ENCODE results near the gene MBD5.

The MBD5 gene

DNA sequence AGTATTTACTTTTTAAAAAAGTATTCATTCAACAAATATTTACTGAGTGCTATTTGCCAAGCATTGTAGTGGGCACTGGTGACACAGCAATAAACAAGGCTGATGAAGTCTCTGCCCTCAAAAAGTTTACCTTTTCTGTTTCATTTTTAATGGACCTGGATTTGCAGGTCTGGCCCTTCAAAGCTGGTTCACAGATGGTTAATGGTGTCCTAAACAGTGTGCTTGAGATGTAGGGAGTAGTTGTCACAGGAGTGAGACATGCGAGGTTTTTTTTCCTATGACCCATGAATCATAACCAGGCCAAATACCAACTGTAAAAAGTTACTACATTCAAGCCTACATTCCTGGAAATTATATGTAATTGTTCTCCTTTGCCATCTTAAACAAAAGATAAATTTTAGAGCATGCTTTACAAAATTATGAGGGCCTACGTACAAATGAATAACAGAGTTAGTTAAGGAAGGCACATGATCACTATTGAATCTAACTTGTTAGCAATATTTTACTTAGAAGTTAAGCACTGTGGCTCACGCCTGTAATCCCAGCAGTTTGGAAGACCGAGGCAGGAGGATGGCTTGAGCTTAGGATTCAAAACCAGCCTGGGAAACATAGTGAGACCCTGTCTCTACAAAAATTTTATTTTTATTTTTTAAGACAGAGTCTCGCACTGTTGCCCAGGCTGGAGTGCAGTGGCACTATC lies 223.9 kb downstream of the MBD5 start:
- H3K36me3 ChIP-seq (ENCODE audit: insufficient read depth, low read length), result no peaks in the 10 kb centered on the region; the same call in 1 of the 2 replicates
- peak overlapping the region; percentile 42 for H2AFZ ChIP-seq (ENCODE audit: low read length, unreplicated experiment)
- peak overlapping the region; percentile 41 for H3K27ac ChIP-seq (ENCODE audit: low read depth, low read length)
- H3K27me3 ChIP-seq (ENCODE audit: insufficient read depth, low read length), result no peaks in the 10 kb centered on the region
- H3K79me2 ChIP-seq (ENCODE audit: control insufficient read depth, insufficient read depth, low read length, unreplicated experiment), result no peaks in the 10 kb centered on the region
- peaks cover 13% of the 10 kb centered on the region for H3K4me1 ChIP-seq (ENCODE audit: control insufficient read depth, insufficient read depth, low read length, unreplicated experiment)
- no peak overlapping the region for H3K4me3 ChIP-seq (ENCODE audit: low read depth, low read length)

DNA sequence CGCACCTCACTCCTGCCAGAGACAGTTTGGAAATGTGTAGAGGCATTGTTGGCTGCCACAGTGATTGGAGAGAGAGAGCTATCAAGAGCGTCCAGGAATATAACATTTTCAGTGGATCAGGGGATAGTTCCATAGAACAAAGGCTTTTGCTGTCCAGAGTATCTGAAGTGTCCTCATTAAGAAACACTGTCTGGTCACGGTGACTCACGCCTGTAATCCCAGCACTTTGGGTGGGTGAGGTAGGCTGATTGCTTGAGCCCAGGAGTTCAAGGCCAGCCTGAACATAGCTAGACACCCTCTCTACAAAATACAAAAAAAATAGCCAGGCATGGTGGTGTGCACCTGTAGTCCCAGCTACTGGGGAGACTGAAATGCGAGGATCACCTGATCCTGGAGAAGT lies 231.1 kb downstream of the MBD5 start:
- no peaks in the 10 kb centered on the region for H3K4me1 ChIP-seq (ENCODE audit: control insufficient read depth, insufficient read depth, low read length, unreplicated experiment)
- H3K27ac ChIP-seq (ENCODE audit: low read depth, low read length), result no peak overlapping the region
- no peak overlapping the region for H2AFZ ChIP-seq (ENCODE audit: low read length, unreplicated experiment)
- H3K36me3 ChIP-seq (ENCODE audit: insufficient read depth, low read length), result peaks cover 9% of the 10 kb centered on the region; the same call in 1 of the 2 replicates
- H3K27me3 ChIP-seq (ENCODE audit: insufficient read depth, low read length), result no peaks in the 10 kb centered on the region
- H3K79me2 ChIP-seq (ENCODE audit: control insufficient read depth, insufficient read depth, low read length, unreplicated experiment), result no peaks in the 10 kb centered on the region
- H3K4me3 ChIP-seq (ENCODE audit: low read depth, low read length), result no peak overlapping the region

DNA sequence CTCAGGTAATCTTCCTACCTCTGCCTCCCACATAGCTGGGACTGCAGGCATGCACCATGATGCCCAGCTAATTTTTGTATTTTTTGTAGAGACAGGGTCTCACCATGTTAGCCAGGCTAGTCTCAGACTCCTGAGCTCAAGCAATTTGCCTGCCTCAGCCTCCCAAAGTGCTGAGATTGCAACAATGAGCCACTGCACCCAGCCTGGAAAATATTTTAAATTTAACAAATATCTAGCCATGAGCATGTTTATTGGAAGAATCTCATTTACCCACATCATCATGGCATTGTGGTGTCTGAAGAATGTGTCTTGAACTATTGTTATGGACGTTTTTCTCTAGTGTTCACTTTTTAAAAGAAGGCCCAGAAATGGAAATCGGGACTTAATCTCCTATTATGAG lies 231.8 kb downstream of the MBD5 start:
- H3K27me3 ChIP-seq (ENCODE audit: insufficient read depth, low read length), result no peaks in the 10 kb centered on the region

DNA sequence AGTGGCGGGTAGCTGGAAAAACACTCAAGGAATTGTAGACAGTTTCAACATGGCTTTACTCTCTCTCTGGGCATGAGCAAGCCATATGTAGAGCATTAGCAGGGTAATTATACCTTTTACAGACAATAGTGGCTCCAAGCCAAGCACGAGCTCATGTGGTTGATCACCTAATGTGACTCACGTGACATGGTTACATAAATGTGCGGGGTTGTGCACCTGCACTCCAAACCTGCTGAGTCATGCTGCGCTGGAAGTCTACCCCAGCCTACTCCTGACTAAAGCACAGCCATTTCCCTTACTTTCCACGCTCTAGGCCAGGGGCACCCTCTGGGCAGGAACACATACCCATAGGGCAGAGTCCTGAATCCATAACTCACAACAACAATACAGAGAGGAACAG lies 232.8 kb downstream of the MBD5 start:
- no peak overlapping the region for H3K27ac ChIP-seq (ENCODE audit: low read depth, low read length)
- no peak overlapping the region for H3K4me3 ChIP-seq (ENCODE audit: low read depth, low read length)
- H3K4me1 ChIP-seq (ENCODE audit: control insufficient read depth, insufficient read depth, low read length, unreplicated experiment), result no peaks in the 10 kb centered on the region
- H3K36me3 ChIP-seq (ENCODE audit: insufficient read depth, low read length), result peaks cover 9% of the 10 kb centered on the region; the same call in 1 of the 2 replicates
- H3K79me2 ChIP-seq (ENCODE audit: control insufficient read depth, insufficient read depth, low read length, unreplicated experiment), result no peaks in the 10 kb centered on the region
- H2AFZ ChIP-seq (ENCODE audit: low read length, unreplicated experiment), result no peak overlapping the region
- no peaks in the 10 kb centered on the region for H3K27me3 ChIP-seq (ENCODE audit: insufficient read depth, low read length)

More for the DNA sequence above, 231.8 kb downstream of the MBD5 start:
- H3K36me3 ChIP-seq (ENCODE audit: insufficient read depth, low read length), result peaks cover 9% of the 10 kb centered on the region; the same call in 1 of the 2 replicates
- no peaks in the 10 kb centered on the region for H3K4me1 ChIP-seq (ENCODE audit: control insufficient read depth, insufficient read depth, low read length, unreplicated experiment)
- H2AFZ ChIP-seq (ENCODE audit: low read length, unreplicated experiment), result no peak overlapping the region
- no peak overlapping the region for H3K4me3 ChIP-seq (ENCODE audit: low read depth, low read length)
- H3K27ac ChIP-seq (ENCODE audit: low read depth, low read length), result no peak overlapping the region
- H3K79me2 ChIP-seq (ENCODE audit: control insufficient read depth, insufficient read depth, low read length, unreplicated experiment), result no peaks in the 10 kb centered on the region

DNA sequence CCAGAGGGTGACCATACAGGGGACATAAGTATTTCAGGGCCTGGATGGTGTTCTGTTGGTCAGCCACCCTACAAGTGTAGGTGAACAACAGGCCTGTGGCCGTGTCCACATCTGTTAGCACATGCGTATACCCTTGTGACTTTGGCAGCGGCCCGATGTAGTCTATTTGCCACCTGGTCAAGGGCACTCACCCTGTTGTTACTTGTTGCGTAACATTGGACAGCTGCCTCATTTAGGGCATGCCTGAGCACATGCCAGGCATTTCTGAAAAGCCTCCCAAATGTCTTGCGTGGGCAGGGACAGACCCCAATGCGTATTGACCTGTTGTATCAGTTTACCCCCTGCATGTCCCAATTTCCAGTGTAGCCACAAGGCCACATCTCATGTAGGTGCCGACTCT lies 235.0 kb downstream of the MBD5 start:
- no peak overlapping the region for H3K4me3 ChIP-seq (ENCODE audit: low read depth, low read length)
- no peaks in the 10 kb centered on the region for H3K4me1 ChIP-seq (ENCODE audit: control insufficient read depth, insufficient read depth, low read length, unreplicated experiment)
- no peak overlapping the region for H2AFZ ChIP-seq (ENCODE audit: low read length, unreplicated experiment)
- H3K27me3 ChIP-seq (ENCODE audit: insufficient read depth, low read length), result no peaks in the 10 kb centered on the region
- H3K27ac ChIP-seq (ENCODE audit: low read depth, low read length), result no peak overlapping the region
- no peaks in the 10 kb centered on the region for H3K79me2 ChIP-seq (ENCODE audit: control insufficient read depth, insufficient read depth, low read length, unreplicated experiment)
- H3K36me3 ChIP-seq (ENCODE audit: insufficient read depth, low read length), result peaks cover 12% of the 10 kb centered on the region; the same call in 1 of the 2 replicates

DNA sequence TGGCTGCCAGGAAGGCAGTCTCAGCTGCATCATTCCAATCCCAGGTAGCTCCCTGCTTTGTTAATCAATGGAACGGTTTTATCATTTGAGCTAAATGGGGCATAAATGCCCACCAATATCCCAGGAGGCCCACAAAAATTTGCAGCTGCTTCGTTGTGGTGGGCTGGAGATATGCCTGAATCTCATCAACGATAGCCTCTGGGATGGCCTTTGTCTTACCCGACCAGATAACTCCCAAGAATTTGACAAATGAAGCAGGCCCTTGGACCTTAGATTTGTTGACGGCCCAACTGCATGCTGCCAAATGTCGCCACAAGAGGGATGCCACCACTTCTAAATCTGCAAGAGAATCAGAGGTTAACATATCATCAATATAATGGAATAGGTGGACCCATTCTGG lies 236.4 kb downstream of the MBD5 start:
- Histone ChIP-seq H3K79me2 (ENCODE audit: control insufficient read depth, insufficient read depth, low read length, unreplicated experiment) (no peaks in the 10 kb centered on the region), H3K27ac (ENCODE audit: low read depth, low read length) (no peak overlapping the region), H2AFZ (ENCODE audit: low read length, unreplicated experiment) (no peak overlapping the region), H3K4me3 (ENCODE audit: low read depth, low read length) (no peak overlapping the region), H3K27me3 (ENCODE audit: insufficient read depth, low read length) (no peaks in the 10 kb centered on the region), H3K36me3 (ENCODE audit: insufficient read depth, low read length) (peaks cover 12% of the 10 kb centered on the region; the same call in 1 of the 2 replicates), H3K4me1 (ENCODE audit: control insufficient read depth, insufficient read depth, low read length, unreplicated experiment) (no peaks in the 10 kb centered on the region)

DNA sequence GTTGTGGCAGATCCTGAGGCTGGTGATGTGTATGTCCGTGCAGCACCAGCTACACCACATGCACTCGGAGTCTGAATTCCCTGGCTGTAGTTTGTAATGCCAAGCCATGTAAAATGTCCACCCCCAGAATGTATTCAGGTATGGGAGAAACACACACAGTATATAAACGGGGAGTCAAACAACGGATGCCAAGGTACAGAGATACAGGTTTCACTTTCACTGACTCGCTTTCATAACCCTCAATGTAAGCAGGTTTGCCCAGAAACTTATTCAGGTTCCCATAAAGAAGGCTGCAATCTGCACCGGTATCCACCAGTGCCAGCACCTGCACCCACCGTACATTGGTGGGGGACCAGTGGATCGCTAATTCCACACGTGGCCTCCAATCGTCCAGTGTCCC lies 237.2 kb downstream of the MBD5 start:
- Histone ChIP-seq H3K4me1 (ENCODE audit: control insufficient read depth, insufficient read depth, low read length, unreplicated experiment) (no peaks in the 10 kb centered on the region), H3K4me3 (ENCODE audit: low read depth, low read length) (no peak overlapping the region), H3K27ac (ENCODE audit: low read depth, low read length) (no peak overlapping the region)

DNA sequence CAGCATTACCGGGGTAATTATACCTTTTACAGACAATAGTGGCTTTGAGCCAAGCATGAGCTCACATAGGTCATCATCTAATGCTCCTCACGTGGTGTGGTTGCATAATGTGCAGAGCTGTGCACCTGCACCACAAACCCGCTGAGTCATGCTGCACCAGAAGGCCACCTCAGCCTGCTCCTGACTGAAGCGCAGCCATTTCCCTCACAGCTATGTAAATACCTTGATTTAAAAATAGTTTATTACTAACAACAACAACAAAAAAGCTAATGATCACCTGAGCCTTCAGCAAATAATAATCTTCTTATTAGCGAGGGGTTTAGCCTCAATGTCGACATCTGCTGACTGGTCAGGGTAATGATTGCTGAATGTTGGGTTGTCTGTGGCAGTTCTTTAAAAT lies 238.8 kb downstream of the MBD5 start:
- Histone ChIP-seq H3K4me3 (ENCODE audit: low read depth, low read length) (no peak overlapping the region), H3K4me1 (ENCODE audit: control insufficient read depth, insufficient read depth, low read length, unreplicated experiment) (no peaks in the 10 kb centered on the region), H3K27me3 (ENCODE audit: insufficient read depth, low read length) (no peaks in the 10 kb centered on the region), H2AFZ (ENCODE audit: low read length, unreplicated experiment) (no peak overlapping the region), H3K27ac (ENCODE audit: low read depth, low read length) (no peak overlapping the region), H3K79me2 (ENCODE audit: control insufficient read depth, insufficient read depth, low read length, unreplicated experiment) (no peaks in the 10 kb centered on the region), H3K36me3 (ENCODE audit: insufficient read depth, low read length) (0 out of 2 replicates have a peak, but pooled peaks cover 3% of the 10 kb centered on the region)

More for the DNA sequence above, 237.2 kb downstream of the MBD5 start:
- Histone ChIP-seq H3K36me3 (ENCODE audit: insufficient read depth, low read length) (peaks cover 11% of the 10 kb centered on the region; the same call in 1 of the 2 replicates), H3K27me3 (ENCODE audit: insufficient read depth, low read length) (no peaks in the 10 kb centered on the region), H2AFZ (ENCODE audit: low read length, unreplicated experiment) (no peak overlapping the region), H3K79me2 (ENCODE audit: control insufficient read depth, insufficient read depth, low read length, unreplicated experiment) (no peaks in the 10 kb centered on the region)

DNA sequence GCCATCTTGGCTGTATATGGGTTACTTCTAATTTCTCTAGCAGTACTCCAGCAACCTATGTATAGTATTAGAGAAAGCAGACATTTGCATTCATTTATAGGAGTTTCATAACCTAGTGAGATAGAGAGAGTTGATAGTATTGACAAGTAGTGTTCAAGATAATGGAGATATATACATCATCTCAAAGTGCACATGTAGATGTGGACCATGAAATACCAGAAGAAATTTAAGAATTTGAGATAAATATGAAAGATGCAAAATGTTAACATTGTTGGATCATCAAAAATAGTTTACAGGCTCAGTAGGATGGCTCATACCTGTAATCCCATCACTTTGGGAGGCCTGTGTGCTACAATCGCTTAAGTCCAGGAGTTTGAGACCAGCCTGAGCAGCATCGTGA lies 243.0 kb downstream of the MBD5 start:
- Histone ChIP-seq H3K4me1 (ENCODE audit: control insufficient read depth, insufficient read depth, low read length, unreplicated experiment) (no peaks in the 10 kb centered on the region), H3K79me2 (ENCODE audit: control insufficient read depth, insufficient read depth, low read length, unreplicated experiment) (no peaks in the 10 kb centered on the region), H2AFZ (ENCODE audit: low read length, unreplicated experiment) (no peak overlapping the region), H3K27me3 (ENCODE audit: insufficient read depth, low read length) (no peaks in the 10 kb centered on the region), H3K27ac (ENCODE audit: low read depth, low read length) (no peak overlapping the region), H3K36me3 (ENCODE audit: insufficient read depth, low read length) (0 out of 2 replicates have a peak, but pooled peaks cover 2% of the 10 kb centered on the region), H3K4me3 (ENCODE audit: low read depth, low read length) (no peak overlapping the region)

DNA sequence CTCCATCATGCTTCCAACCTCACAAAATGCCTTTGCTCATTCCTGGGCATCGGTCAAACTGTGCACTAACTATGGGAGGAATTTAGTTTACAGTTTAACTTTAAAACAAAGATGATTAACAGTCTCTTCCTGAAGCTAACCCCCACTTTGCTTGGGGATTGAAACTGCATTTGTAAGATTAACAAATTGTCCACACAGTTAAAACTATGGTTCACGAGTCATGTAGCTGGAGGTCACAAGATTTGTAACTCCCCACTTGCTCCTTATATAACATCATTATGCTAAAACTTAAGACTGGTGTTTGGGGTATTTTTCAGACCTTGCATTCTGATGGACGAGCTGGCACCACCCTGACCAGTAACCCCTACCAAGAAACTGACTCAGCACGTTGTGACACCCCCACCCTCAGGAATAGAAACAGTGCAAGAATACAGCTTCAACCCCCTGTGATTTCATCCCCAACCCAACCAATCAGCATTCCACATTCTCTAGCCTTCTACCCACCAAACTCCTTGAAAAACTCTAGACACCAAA lies 252.3 kb downstream of the MBD5 start:
- Histone ChIP-seq H3K36me3 (ENCODE audit: insufficient read depth, low read length) (no peaks in the 10 kb centered on the region), H3K4me1 (ENCODE audit: control insufficient read depth, insufficient read depth, low read length, unreplicated experiment) (no peaks in the 10 kb centered on the region), H3K27ac (ENCODE audit: low read depth, low read length) (no peak overlapping the region), H3K4me3 (ENCODE audit: low read depth, low read length) (no peak overlapping the region), H3K79me2 (ENCODE audit: control insufficient read depth, insufficient read depth, low read length, unreplicated experiment) (no peaks in the 10 kb centered on the region), H2AFZ (ENCODE audit: low read length, unreplicated experiment) (no peak overlapping the region), H3K27me3 (ENCODE audit: insufficient read depth, low read length) (no peaks in the 10 kb centered on the region)

DNA sequence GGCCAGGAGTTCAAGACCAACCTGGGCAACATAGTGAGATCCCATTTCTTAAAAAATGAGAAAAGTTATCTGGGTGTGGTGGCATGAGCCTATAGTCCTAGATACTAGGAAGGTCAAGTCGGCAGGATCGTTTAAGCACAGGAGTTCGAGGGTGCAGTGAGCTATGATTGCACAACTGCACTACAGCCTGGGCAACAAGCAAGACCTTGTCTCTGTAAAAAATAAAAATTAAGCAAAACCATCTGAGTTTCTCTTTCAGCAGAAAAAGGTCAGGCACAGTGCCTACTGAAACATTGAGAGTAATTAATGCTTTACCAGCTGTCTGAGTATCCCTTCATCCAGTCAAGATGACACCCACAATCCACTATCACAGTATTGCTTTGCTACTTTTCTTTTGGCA lies 258.3 kb downstream of the MBD5 start:
- no peak overlapping the region for H2AFZ ChIP-seq (ENCODE audit: low read length, unreplicated experiment)
- H3K4me3 ChIP-seq (ENCODE audit: low read depth, low read length), result no peak overlapping the region
- no peaks in the 10 kb centered on the region for H3K27me3 ChIP-seq (ENCODE audit: insufficient read depth, low read length)
- H3K4me1 ChIP-seq (ENCODE audit: control insufficient read depth, insufficient read depth, low read length, unreplicated experiment), result peaks cover 7% of the 10 kb centered on the region
- H3K36me3 ChIP-seq (ENCODE audit: insufficient read depth, low read length), result no peaks in the 10 kb centered on the region
- no peaks in the 10 kb centered on the region for H3K79me2 ChIP-seq (ENCODE audit: control insufficient read depth, insufficient read depth, low read length, unreplicated experiment)
- no peak overlapping the region for H3K27ac ChIP-seq (ENCODE audit: low read depth, low read length)

All from ACC112 (cell line).